HG03469 (cell line): ENCODE data around the gene FAM200C.

Experiments
- ATAC-seq: cut with Tn5 transposase; IDR thresholded peaks from one replicate; pipeline ENCODE4 v1.9.1; 2021; ENCODE audit warnings: mild to moderate bottlenecking, moderate library complexity, moderate number of reproducible peaks; ENCODE audit not compliant: unreplicated experiment

The FAM200C gene

DNA sequence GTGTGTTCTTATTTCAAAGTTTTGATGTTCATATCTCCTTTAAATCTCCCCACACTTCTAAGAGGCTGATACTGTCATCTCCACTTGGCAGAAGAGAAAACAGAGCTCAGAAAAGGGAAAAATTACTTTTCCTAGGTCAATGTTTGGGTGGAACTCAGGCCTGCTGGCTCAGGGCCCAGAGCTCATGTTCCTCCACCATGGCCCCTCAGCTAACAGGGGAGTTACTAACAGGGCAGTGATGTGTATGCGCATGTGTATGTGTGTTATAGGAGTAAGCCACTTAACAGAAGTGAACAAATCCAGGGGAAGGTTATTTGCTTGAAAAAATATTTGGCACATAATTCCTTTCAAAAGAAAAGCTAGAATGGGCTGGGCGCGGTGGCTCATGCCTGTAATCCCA is 32.0 kb downstream of the FAM200C start:
- ATAC-seq = no peak

- ATAC-seq = no peak
Measured at GRCh38 chr5:160367261-160367660, 32.6 kb downstream of the FAM200C start.

DNA sequence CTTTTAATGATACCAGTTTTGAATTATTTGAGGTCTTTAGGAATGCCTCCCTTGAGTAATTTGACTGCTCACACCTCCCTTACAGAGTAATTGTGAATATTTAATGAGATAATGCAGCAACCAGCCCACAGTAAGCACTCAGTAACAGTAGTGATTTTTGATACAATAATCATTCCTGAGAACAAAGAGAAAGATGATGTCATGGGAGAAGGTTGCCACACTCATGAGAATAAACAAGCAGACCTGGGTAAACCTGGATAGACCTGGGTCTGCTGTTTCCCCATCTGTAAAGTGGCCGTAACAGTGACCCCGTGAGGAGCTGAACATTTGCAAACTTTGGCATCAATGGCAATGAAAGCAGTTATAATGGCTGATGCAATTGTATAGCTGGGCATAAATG is 33.6 kb downstream of the FAM200C start:
- no peak for ATAC-seq

GRCh38 chr5:160363660-160364395 is 36.0 kb downstream of the FAM200C start:
- ATAC-seq = no peak

DNA sequence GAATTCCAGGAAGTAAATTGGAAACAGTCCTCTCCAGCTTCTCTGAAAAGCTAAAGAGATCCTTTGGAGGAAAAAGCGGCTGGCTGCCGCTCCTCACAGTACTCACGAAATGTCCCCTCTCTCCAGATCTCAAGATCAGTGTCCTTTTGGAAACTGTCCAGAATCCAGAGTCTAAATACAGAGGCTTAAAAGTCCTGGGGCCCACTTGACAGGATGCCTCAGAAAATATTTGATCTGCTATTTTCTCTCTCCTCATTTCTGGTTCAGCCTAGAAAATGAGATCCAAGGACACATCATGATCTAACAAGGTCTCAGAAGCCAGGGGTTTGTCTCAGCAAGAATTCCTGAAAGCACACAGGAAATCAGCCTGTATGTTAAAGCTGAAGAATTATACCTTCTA is 36.6 kb downstream of the FAM200C start:
- no peak for ATAC-seq

- no peak for ATAC-seq
Measured at GRCh38 chr5:160361624-160362228, 38.1 kb downstream of the FAM200C start.

GRCh38 chr5:160360310-160360709 is 39.5 kb downstream of the FAM200C start:
- ATAC-seq = no peak

- ATAC-seq = no peak
Measured at GRCh38 chr5:160359816-160360215, 40.0 kb downstream of the FAM200C start.

DNA sequence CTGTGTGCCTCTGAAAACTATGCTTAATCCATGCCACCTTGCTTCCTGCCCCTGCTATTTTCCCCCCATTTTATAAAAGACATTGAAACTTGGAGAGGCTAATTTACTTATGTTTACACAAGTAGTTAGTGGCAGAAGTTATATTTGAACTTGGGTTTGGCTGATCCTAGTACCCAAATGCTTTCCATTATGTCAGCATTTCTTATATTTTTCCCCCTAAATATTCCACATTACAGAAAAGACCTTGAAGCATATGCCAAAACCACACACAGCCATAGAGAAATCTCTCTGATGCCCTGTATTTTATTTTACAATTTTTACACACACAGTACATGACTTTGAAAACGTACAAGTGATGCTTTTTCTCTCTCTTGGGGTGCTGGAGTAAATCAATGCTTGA is 40.6 kb downstream of the FAM200C start:
- ATAC-seq = no peak

GRCh38 chr5:160357861-160358411 is 41.9 kb downstream of the FAM200C start:
- ATAC-seq = no peak

- no peak for ATAC-seq
Measured at GRCh38 chr5:160357394-160357793, 42.5 kb downstream of the FAM200C start.

DNA sequence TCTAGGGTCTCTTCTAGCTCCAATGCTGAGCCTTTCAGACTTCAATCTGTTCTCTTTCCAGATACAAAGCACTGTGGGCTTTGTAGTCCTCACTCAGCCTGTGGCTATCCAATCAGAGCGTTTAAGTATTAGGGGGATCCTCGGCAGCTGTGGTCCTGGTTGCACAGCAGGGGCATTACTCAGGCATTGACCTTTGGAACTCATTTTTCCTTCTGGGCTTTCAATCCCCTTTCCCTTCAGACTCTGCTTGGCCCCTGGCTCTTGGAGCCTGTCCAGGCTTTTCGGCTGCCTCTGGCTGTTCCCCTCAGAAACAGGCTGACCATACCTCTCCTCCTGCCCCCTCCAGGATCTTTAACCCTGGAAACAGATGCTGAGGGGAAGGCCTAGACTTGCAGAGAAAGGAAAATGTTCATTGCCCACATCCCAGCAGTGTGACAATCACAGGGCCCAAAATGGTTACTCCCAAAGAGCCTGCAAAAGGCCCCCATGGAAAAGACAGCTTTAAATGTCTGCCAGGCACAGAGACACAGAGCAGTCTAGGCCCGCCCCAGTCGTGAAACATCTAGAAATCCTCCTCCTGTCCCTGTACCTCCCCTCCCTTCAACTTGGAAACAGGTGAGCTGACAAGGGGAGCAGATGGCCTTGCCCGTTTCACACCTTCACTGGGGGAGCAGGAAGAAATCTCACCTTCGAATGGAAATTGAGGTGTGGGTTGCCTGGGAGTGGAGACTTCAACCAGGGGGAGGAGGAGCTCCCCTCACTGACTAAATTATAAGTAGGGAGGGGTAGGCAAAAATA is 43.1 kb downstream of the FAM200C start:
- ATAC-seq = no peak

DNA sequence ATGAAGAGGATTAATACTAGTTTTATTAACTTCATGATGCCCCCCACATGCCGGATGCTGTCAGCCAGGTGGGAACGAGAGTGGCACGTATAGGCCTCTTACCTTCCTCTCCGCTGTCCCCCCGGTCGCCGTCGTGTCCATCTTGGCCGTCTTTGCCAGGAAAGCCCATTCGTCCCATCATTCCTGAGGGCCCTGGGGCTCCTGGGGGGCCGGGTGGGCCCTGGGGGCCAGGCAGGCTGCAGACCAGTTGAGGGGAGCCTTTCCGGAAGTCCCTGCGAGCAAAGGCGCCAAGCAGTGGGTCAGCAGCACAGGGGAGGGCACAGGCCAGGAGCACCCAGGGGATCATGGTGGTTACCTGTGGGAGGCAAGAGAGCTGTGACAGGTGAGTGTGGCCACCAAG is 45.2 kb downstream of the FAM200C start:
- no peak for ATAC-seq

DNA sequence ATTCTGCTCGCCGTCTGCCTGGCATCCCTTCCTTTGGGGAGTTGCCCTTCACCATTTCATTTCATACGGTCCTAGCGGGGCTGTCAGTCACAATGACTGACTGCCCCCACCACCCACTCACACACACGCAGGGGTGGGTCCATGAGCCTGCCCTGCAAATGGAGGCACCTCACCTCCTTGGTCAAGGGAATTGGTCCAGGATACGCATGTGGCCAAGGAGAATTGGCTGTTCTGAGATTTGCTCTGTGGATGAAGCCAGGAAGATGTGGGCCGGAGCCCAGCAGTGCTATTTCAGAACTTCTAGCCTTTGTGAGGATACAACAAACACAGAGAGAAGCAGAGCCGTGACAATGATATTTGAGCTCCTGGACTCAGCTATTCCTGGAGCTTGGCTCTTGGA is 46.5 kb downstream of the FAM200C start:
- no peak for ATAC-seq

DNA sequence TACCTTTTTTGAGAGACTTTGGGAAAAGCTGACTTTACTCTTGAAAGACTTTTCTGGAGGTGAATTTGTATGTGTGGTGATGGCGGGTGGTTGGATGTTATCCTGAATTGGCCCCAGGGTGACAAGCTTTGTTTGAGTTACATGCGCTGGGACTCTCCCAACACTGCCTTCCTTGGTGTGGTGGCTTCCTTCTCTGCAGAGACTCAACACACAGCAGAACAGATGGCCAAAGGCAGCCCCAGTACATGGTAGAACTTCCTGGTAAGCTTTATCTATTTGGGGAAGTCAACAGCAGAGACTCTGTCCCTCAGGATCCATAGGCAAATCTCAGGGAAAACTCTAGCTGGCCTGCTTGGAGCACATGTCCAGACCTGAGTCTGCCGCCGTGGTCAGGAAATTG is 47.5 kb downstream of the FAM200C start:
- ATAC-seq = no peak

DNA sequence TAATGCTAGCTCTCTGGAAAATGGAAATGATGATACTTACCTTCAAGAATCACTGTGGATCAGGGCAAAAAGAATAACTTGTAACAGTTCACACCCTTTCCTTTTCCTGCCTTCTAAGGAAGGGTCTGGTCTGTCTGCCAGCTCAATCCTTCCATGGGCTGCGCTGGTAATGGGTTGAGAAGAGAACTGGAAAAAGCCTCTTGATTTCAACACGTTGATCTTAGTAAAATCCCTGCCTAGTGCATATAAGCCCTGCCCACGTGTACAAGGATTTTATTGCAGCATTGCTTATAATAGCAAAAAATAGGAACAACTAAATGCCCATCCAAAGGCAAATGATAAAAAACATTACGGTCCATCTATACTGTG is 49.9 kb downstream of the FAM200C start:
- no peak for ATAC-seq

GRCh38 chr5:160349249-160349934 is 50.5 kb downstream of the FAM200C start:
- ATAC-seq = no peak

GRCh38 chr5:160348080-160348479 is 51.8 kb downstream of the FAM200C start:
- no peak for ATAC-seq

GRCh38 chr5:160347448-160347847 is 52.4 kb downstream of the FAM200C start:
- no peak for ATAC-seq
